PC-9 (cell line): ENCODE results near the gene SLC8A1. TPM values are rescaled to one million over a fixed set of nuclear protein-coding genes. Genes with fewer than 3 reads are reported as not detected.
A peak's percentile ranks its signal among the peaks of the same experiment; 100 is the strongest.

ENCODE experiments used
- BruUV-seq: library from RNA; stranded (reverse); fragments of 400-500 nt; replicated peaks from 2 replicates; lab custom pipeline; 2021; lab: Mats Ljungman, UMichigan
- CTCF ChIA-PET: fragments of 300-600 bp; sonication (Branson Sonifier 250); formaldehyde crosslinking; loops from one replicate; lab custom pipeline; 2022; ENCODE audit warnings: antibody characterized with exemption; lab: Charles Lee
- POLR2A ChIA-PET: fragments of 300-600 bp; sonication (Branson Sonifier 250); formaldehyde crosslinking; loops from one replicate; lab custom pipeline; 2022; ENCODE audit warnings: antibody characterized with exemption; ENCODE audit not compliant: unreplicated experiment; lab: Charles Lee
- DNase-seq, 2 experiments: peaks; one replicate each; pipeline versions ENCODE4 v3.0.0 to v3.0.0-alpha.2; 2015 to 2022; ENCODE audit warnings: mixed read lengths in 1 of 2
- H2AFZ ChIP-seq: fragments of 200-600 bp; sonication (generic); 2 replicates; pipeline ENCODE4 v1.8.1; 2017; ENCODE audit warnings: antibody characterized with exemption
- H3F3A ChIP-seq: fragments of 200-600 bp; sonication (generic); 2 replicates; pipeline ENCODE4 v1.8.1; 2017; ENCODE audit warnings: antibody characterized with exemption, mild to moderate bottlenecking, low read depth; ENCODE audit not compliant: insufficient read depth
- H3K27ac ChIP-seq: fragments of 200-600 bp; sonication (generic); 2 replicates; pipeline ENCODE4 v1.6.1; 2016; ENCODE audit warnings: mixed run types
- H3K27me3 ChIP-seq: fragments of 200-600 bp; sonication (generic); 2 replicates; pipeline ENCODE4 v1.6.1; 2016; ENCODE audit warnings: low read depth, mixed run types; ENCODE audit not compliant: insufficient read depth
- H3K36me3 ChIP-seq: fragments of 200-600 bp; sonication (generic); 2 replicates; pipeline ENCODE4 v1.6.1; 2016; ENCODE audit warnings: low read depth, mixed run types
- H3K4me1 ChIP-seq: fragments of 200-600 bp; sonication (generic); replicated peaks from 2 replicates; pipeline ENCODE4 v1.6.1; 2016; ENCODE audit warnings: mixed run types; ENCODE audit not compliant: insufficient read depth
- H3K4me2 ChIP-seq: fragments of 200-600 bp; sonication (generic); 2 replicates; pipeline ENCODE4 v1.6.1; 2017; ENCODE audit warnings: mixed run types
- H3K4me3 ChIP-seq: fragments of 200-600 bp; sonication (generic); 2 replicates; pipeline ENCODE4 v1.6.1; 2016; ENCODE audit warnings: mixed run types
- H3K79me2 ChIP-seq: fragments of 200-600 bp; sonication (generic); 2 replicates; pipeline ENCODE4 v1.6.1; 2017; ENCODE audit warnings: low read depth, mixed run types
- H3K9me2 ChIP-seq: fragments of 200-600 bp; sonication (generic); 2 replicates; pipeline ENCODE4 v1.8.1; 2017; ENCODE audit warnings: mild to moderate bottlenecking; ENCODE audit not compliant: insufficient read depth
- H3K9me3 ChIP-seq: fragments of 200-600 bp; sonication (generic); 2 replicates; pipeline ENCODE4 v1.8.1; 2016; ENCODE audit warnings: low read depth; ENCODE audit not compliant: insufficient read depth
- H4K20me1 ChIP-seq: fragments of 200-600 bp; sonication (generic); 2 replicates; pipeline ENCODE4 v1.8.1; 2017; ENCODE audit not compliant: insufficient read depth
- EZH2 ChIP-seq: fragments of 200-600 bp; sonication (generic); IDR thresholded peaks from 2 replicates; pipeline ENCODE4 v1.8.0; 2017; ENCODE audit warnings: antibody characterized with exemption, low read depth
- intact Hi-C: fragments of 100-400 bp; cut with micrococcal nuclease; formaldehyde crosslinking; loops from one replicate; pipeline ENCODE4 v1.10.0; 2022; ENCODE audit not compliant: unreplicated experiment
- total RNA-seq: library from RNA; stranded (reverse); gene quantifications from 2 replicates; pipeline ENCODE4 v1.2.3, GENCODE V29; 2021
- TF ChIP-seq, protein P1 (sequence below): fragments of 200-600 bp; sonication (generic); conservative IDR thresholded peaks from 2 replicates; pipeline ENCODE4 v1.6.1; 2017; ENCODE audit warnings: mixed run types, antibody characterized with exemption, mild to moderate bottlenecking, moderate library complexity

The SLC8A1 gene
- total RNA-seq, 1 experiment from 2014 or later, result 13.5 TPM

- Histone ChIP-seq H3K4me1 (no peaks in the 10 kb centered on the region), H3K27ac (no peak overlapping the region), H2AFZ (no peak overlapping the region), H3K9me3 (no peaks in the 10 kb centered on the region), H3F3A (no peaks in the 10 kb centered on the region), H3K79me2 (no peaks in the 10 kb centered on the region), H3K36me3 (no peaks in the 10 kb centered on the region), H3K4me3 (no peak overlapping the region), H3K9me2 (no peaks in the 10 kb centered on the region), H4K20me1 (no peaks in the 10 kb centered on the region), H3K4me2 (no peak overlapping the region), H3K27me3 (no peaks in the 10 kb centered on the region)
- peak in 1 of 2 experiments; percentile 2 for DNase-seq
- TF ChIP-seq, protein P1, sequence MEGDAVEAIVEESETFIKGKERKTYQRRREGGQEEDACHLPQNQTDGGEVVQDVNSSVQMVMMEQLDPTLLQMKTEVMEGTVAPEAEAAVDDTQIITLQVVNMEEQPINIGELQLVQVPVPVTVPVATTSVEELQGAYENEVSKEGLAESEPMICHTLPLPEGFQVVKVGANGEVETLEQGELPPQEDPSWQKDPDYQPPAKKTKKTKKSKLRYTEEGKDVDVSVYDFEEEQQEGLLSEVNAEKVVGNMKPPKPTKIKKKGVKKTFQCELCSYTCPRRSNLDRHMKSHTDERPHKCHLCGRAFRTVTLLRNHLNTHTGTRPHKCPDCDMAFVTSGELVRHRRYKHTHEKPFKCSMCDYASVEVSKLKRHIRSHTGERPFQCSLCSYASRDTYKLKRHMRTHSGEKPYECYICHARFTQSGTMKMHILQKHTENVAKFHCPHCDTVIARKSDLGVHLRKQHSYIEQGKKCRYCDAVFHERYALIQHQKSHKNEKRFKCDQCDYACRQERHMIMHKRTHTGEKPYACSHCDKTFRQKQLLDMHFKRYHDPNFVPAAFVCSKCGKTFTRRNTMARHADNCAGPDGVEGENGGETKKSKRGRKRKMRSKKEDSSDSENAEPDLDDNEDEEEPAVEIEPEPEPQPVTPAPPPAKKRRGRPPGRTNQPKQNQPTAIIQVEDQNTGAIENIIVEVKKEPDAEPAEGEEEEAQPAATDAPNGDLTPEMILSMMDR, result no peak
- TF ChIP-seq EZH2, result no peak
- no TSS peak for BruUV-seq
- POLR2A ChIA-PET, result no interaction called here
- intact Hi-C loops, result no loop called here
- CTCF ChIA-PET, result no interaction called here
Measured at GRCh38 chr2:40192864-40193669, 258.8 kb downstream of the SLC8A1 start.

DNA sequence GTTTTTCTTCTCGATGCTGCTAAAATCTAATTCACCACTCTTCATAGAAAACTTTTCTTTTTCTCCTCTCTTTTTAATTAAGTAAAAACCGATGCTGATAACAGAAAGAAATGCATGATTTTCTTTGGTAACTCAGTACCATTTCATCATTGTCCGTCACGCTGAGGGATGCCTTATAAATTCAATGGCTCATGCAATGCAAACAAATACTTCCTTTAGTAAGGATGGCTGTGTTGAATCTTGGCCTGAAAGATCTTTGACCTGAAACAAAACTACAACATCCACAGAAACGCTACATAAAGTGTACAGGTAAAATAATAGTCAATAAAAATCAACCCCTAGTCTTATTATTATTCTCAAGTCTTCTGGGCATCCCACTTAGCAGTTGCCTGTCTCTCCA is 261.4 kb downstream of the SLC8A1 start:
- BruUV-seq, result no TSS peak
- intact Hi-C loops, result no loop called here
- H3K4me3 ChIP-seq, result no peak overlapping the region
- no peaks in the 10 kb centered on the region for H3K27me3 ChIP-seq
- no peaks in the 10 kb centered on the region for H4K20me1 ChIP-seq
- no peaks in the 10 kb centered on the region for H3F3A ChIP-seq
- ChIA-PET POLR2A (no interaction called here), CTCF (no interaction called here)
- no peak overlapping the region for H3K27ac ChIP-seq
- no peaks in the 10 kb centered on the region for H3K79me2 ChIP-seq
- TF ChIP-seq, protein P1, result no peak
- H3K9me2 ChIP-seq, result no peaks in the 10 kb centered on the region
- no peaks in the 10 kb centered on the region for H3K4me1 ChIP-seq
- no peaks in the 10 kb centered on the region for H3K9me3 ChIP-seq
- no peak overlapping the region for H3K4me2 ChIP-seq
- no peak for DNase-seq
- no peaks in the 10 kb centered on the region for H3K36me3 ChIP-seq
- H2AFZ ChIP-seq, result no peak overlapping the region

DNA sequence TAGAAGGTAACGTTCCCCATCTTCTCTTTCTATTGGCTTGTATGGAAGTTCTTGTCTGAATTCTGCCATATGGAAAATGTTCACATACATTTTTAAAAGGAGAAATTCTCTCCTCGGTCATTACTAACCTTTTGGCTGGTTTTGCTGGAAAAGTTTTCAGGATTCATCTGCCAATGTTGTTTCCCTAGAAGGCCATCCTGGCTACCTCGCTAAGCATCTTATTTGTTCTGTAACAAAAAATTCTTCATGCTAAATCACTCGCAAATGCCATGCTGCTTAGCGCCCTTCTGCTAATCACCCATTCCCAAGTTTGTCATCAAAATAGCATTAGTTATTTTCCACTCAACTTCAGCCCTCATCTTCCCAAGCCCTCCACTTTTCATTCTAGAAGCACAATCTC is 262.0 kb downstream of the SLC8A1 start:
- H4K20me1 ChIP-seq, result no peaks in the 10 kb centered on the region
- ChIA-PET CTCF (no interaction called here), POLR2A (no interaction called here)
- no peaks in the 10 kb centered on the region for H3K9me2 ChIP-seq
- intact Hi-C loops, result no loop called here
- no peaks in the 10 kb centered on the region for H3K79me2 ChIP-seq
- H3K27ac ChIP-seq, result no peak overlapping the region
- no TSS peak for BruUV-seq
- no peaks in the 10 kb centered on the region for H3K27me3 ChIP-seq
- no peak for TF ChIP-seq EZH2
- TF ChIP-seq, protein P1, result no peak
- H3K4me3 ChIP-seq, result no peak overlapping the region
- no peaks in the 10 kb centered on the region for H3F3A ChIP-seq
- no peak overlapping the region for H3K4me2 ChIP-seq
- no peaks in the 10 kb centered on the region for H3K4me1 ChIP-seq
- H2AFZ ChIP-seq, result no peak overlapping the region
- DNase-seq, result no peak
- no peaks in the 10 kb centered on the region for H3K9me3 ChIP-seq
- H3K36me3 ChIP-seq, result no peaks in the 10 kb centered on the region
